Peyer's patch (tissue), 4 donors: ENCODE data around the gene SPACA4. TPM values are rescaled to one million over a fixed set of nuclear protein-coding genes. Genes with fewer than 3 reads are reported as not detected.
A peak's percentile ranks its signal among the peaks of the same experiment; 100 is the strongest.

Experiments used
- DNase-seq, 3 donors: peaks; one replicate each; pipeline ENCODE4 v3.0.0-alpha.2; 2017 to 2019
- H3K27ac ChIP-seq, 4 donors: fragments of 200-600 bp; sonication (generic); one replicate each; pipeline ENCODE4 v1.5.1; 2016 to 2019
- H3K27me3 ChIP-seq, 2 donors: fragments of 200-600 bp; sonication (generic); one replicate each; pipeline ENCODE4 v1.5.1; 2019
- H3K36me3 ChIP-seq, 3 donors: fragments of 200-600 bp; sonication (generic); one replicate each; pipeline ENCODE4 v1.5.1; 2016 to 2019
- H3K4me1 ChIP-seq, 4 donors: fragments of 200-600 bp; sonication (generic); one replicate each; pipeline ENCODE4 v1.5.1; 2016 to 2019
- H3K4me3 ChIP-seq, 4 donors: fragments of 200-600 bp; sonication (generic); 1 replicate in 3 of 4; 2 replicates in 1 of 4; pipeline ENCODE4 v1.5.1; 2016 to 2019; ENCODE audit warnings: mild to moderate bottlenecking in 1 of 4
- H3K9me3 ChIP-seq, 4 donors: fragments of 200-600 bp; sonication (generic); one replicate each; pipeline ENCODE4 v1.5.1; 2016 to 2019; ENCODE audit warnings: mild to moderate bottlenecking in 1 of 4
- POLR2A ChIP-seq, 2 donors: fragments of 450-650 bp; IDR thresholded peaks; one replicate each; pipeline ENCODE4 v1.5.1; 2017; ENCODE audit warnings: antibody characterized with exemption in 2 of 2, mild to moderate bottlenecking in 2 of 2, moderate library complexity in 2 of 2
- total RNA-seq, 4 donors: library from RNA; depleted of rRNA; stranded (reverse); fragments of >200 nt; gene quantifications; one replicate each; pipeline ENCODE4 v1.1.0, GENCODE V29; 2016
- TF ChIP-seq, protein P1 (sequence below), 6 experiments: fragments of 450-650 bp in 4 of 6; fragments of 200-600 bp in 2 of 6; sonication (generic) in 1 of 6; IDR thresholded peaks; one replicate each; pipeline ENCODE4 v1.5.1; 2017 to 2019; ENCODE audit warnings: antibody characterized with exemption in 6 of 6, mild to moderate bottlenecking in 3 of 6, moderate library complexity in 1 of 6

Gene SPACA4
- total RNA-seq, 4 donors from 2014 or later, result not detected

DNA sequence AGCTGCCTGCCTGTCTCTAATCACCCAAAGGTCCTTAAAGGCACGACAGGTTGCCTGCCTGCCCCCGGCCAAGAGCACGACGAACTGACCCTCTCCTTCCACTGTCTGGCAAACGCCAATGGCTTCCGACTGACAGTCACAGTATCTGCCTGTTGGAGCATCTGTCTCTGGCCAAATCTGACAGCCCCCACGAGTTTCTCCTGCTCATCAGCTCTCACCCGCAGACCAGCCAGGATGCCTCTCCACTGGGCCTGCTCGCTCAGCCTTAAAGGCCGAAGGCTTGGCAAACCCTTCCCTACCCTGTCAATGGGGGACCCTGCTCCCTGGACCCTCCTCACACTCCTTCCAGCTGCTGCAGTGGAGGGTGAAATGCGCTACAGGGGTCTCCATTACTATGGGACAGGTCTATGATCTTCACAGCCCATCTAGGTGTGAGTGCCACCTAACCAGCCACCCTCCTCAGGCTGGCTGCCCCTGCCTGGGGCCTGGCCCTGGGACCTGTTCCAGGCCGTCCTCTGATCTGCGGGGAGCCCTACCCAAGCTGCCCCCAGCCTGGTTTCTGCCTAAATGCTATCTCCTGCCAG is 7.4 kb downstream of the SPACA4 start:
- Histone ChIP-seq H3K4me1 (peaks cover 4 to 29% (median 11%) of the 10 kb centered on the region in 4 donors), H3K4me3 (peak overlapping the region in 3 of 4 donors; percentile 30 to 62 (median 56)), H3K36me3 (peaks cover 0 to 37% (median 0%) of the 10 kb centered on the region in 3 donors), H3K27ac (peak overlapping the region in 3 of 4 donors; percentile 88 to 97 (median 96)), H3K9me3 (no peaks in the 10 kb centered on the region), H3K27me3 (no peaks in the 10 kb centered on the region)
- DNase-seq, result peak in 1 of 3 donors; percentile 65
- TF ChIP-seq, protein P1, sequence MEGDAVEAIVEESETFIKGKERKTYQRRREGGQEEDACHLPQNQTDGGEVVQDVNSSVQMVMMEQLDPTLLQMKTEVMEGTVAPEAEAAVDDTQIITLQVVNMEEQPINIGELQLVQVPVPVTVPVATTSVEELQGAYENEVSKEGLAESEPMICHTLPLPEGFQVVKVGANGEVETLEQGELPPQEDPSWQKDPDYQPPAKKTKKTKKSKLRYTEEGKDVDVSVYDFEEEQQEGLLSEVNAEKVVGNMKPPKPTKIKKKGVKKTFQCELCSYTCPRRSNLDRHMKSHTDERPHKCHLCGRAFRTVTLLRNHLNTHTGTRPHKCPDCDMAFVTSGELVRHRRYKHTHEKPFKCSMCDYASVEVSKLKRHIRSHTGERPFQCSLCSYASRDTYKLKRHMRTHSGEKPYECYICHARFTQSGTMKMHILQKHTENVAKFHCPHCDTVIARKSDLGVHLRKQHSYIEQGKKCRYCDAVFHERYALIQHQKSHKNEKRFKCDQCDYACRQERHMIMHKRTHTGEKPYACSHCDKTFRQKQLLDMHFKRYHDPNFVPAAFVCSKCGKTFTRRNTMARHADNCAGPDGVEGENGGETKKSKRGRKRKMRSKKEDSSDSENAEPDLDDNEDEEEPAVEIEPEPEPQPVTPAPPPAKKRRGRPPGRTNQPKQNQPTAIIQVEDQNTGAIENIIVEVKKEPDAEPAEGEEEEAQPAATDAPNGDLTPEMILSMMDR (IDR thresholded peaks at IDR 0.05), result no peak
- TF ChIP-seq POLR2A (IDR thresholded peaks at IDR 0.05), result no peak

DNA sequence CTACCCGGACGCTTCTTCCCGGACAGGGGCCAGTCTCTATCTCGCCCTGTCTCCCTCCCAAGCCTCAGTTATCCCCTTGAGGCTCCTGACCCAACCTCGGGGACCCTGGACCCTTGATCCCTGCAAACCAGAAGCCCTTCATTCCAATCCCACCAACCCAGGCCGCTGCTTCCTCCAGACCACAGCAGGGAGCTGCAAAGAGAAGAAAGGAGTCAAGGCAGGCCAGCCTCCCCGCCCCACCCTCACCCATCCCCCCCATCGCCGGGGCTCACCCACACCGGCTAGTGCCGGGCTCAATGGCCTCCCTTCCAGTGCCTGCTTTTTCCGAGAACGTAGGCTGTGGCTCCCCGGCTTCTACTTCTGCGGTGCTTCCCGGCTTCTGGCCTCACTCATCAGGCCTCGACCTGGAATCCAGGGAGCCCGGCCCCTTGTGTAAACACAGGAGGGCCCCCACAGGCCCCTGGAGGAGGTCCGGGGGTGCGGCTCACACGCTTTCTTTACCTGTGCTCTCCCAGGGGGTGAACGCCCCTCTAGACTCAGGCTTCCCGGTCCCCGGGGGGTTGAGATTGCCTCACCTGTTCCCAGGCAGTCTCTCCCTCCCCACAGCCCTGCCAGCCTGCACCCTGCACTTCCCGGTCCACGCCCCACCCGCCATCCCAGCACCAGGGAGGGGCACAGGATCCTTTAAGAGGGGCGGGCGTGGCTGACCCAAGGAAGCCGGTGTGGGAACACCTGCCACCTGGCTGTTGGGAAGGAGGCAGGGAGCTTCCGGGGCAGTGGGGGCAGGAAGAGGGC is 8.1 kb downstream of the SPACA4 start, which contains the start of gene FAM83E:
Gene FAM83E, minus strand, starts transcription at position 641 of the 795 bp plus-strand sequence. CDS start 1,704 bp downstream, outside the sequence.
- peak; percentile 85 to 93 for TF ChIP-seq POLR2A (IDR thresholded peaks at IDR 0.05)
- TF ChIP-seq, protein P1 (IDR thresholded peaks at IDR 0.05), result peak in 3 of 6 experiments; percentile 41 to 61 (median 50)
- Histone ChIP-seq H3K36me3 (peaks cover 0 to 34% (median 0%) of the 10 kb centered on the region in 3 donors), H3K27ac (peak within 1 kb of the TSS; percentile 10 to 97 (median 92)), H3K9me3 (no peaks in the 10 kb centered on the region), H3K4me3 (peak within 1 kb of the TSS in 3 of 4 donors; percentile 30 to 62 (median 56)), H3K4me1 (peaks cover 4 to 30% (median 11%) of the 10 kb centered on the region in 4 donors), H3K27me3 (no peaks in the 10 kb centered on the region)
- DNase-seq, result peak in 2 of 3 donors; percentile 95 to 97

DNA sequence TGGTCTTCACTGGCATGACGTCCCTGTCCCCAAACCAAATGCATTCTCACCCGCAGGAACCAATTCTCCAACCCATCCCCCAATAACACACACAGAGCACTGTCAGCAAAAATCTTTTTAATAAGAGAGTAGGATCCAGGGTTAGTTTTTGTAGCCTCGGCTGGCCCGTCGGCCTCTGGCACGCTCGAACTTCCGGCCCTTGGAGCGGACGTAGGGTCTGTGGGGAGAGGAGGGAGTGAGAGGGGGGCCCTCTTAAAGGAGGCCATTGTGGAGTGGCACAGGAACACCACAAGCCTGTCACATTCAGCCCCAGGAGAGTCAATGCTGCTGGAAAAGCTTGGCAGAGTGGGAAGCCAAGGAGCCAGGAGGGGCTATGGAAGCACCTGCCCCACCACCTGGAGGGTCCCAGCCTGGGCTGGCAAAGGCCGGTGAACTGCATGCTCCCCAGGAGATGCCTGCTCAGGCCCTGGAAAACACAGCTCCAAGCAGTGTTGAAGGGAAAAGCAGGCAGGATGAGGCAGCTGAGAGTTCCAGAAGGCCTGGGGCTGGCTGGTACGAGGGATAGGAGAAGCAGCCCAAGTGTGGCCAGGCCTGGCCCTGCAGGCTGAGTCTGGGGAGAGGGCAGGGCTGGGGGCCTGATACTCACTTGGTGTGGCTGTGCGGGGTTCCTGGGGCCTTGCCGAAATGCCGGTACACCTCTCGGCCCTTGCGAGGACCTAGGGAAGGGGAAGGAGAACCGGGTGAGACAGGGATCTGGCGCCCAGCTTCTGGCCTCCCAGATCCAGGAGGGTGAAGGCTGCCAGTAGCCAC is 8.9 kb downstream of the SPACA4 start:
- no peaks in the 10 kb centered on the region for H3K27me3 ChIP-seq
- peak overlapping the region in 2 of 4 donors; percentile 17 to 62 for H3K4me3 ChIP-seq
- TF ChIP-seq, protein P1 (IDR thresholded peaks at IDR 0.05), result no peak
- H3K27ac ChIP-seq, result peak overlapping the region; percentile 10 to 97 (median 92)
- H3K36me3 ChIP-seq, result peaks cover 0 to 30% (median 0%) of the 10 kb centered on the region in 3 donors
- H3K9me3 ChIP-seq, result no peaks in the 10 kb centered on the region
- DNase-seq, result peak in 1 of 3 donors; percentile 58
- H3K4me1 ChIP-seq, result peaks cover 4 to 37% (median 15%) of the 10 kb centered on the region in 4 donors

DNA sequence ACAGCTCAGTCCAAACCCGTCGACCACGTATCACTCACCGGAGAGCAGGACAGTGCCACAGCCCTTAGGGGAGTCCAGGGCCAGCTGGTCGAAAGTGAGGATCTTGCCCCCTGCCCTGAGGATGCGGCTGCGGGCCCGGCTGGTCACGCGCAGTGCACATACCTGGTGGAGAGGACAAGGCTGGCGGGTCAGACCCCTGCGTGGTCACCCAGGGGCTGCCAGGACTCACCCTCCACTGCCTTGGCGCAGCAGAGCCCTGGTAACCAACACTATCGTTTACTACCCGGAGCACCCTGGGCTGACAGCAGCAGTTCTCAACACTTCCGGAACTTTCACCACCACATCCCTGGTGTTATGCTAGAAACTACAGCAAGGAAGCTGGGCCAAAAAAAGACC is 9.5 kb downstream of the SPACA4 start:
- no peak for DNase-seq
- H3K36me3 ChIP-seq, result peaks cover 0 to 30% (median 0%) of the 10 kb centered on the region in 3 donors
- TF ChIP-seq, protein P1 (IDR thresholded peaks at IDR 0.05), result no peak
- TF ChIP-seq POLR2A (IDR thresholded peaks at IDR 0.05), result no peak
- H3K4me3 ChIP-seq, result peak overlapping the region in 1 of 4 donors; percentile 62
- H3K9me3 ChIP-seq, result no peaks in the 10 kb centered on the region
- peak overlapping the region in 3 of 4 donors; percentile 88 to 97 (median 96) for H3K27ac ChIP-seq
- no peaks in the 10 kb centered on the region for H3K27me3 ChIP-seq
- peaks cover 4 to 37% (median 15%) of the 10 kb centered on the region in 4 donors for H3K4me1 ChIP-seq

DNA sequence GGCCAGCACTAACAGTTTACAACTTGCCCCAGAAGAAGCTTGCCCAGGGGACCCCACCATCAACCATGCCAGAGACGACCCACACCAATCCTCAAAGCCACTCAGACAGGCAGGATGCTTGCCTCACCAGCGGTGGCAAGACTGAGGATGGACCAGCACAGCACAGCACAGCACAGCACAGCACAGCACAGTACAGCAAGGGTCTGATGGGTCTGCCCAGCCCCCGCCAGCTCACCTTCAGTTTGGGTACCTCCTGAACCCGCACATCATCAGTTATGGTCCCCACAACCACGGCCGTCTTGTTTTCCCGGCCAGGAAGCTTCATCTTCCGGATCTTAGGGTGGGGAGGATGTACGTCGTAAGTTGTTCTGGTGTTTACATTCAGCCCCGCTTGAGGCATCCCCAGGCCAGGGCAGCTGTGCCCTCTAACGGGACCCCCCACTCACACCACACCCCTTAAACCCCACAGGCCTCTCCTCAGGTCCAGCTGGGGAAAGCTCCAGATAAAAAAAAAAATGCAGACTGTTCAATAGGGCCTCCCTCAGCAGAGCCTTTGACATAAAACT is 10.0 kb downstream of the SPACA4 start:
- DNase-seq, result no peak

More for the DNA sequence above, 10.0 kb downstream of the SPACA4 start:
- Histone ChIP-seq H3K9me3 (no peaks in the 10 kb centered on the region), H3K27me3 (no peaks in the 10 kb centered on the region), H3K27ac (peak overlapping the region; percentile 31 to 97 (median 92)), H3K4me1 (peaks cover 4 to 37% (median 15%) of the 10 kb centered on the region in 4 donors), H3K36me3 (peaks cover 0 to 30% (median 0%) of the 10 kb centered on the region in 3 donors), H3K4me3 (peak overlapping the region in 2 of 4 donors; percentile 62 to 93)
- no peak for TF ChIP-seq POLR2A (IDR thresholded peaks at IDR 0.05)
- TF ChIP-seq, protein P1 (IDR thresholded peaks at IDR 0.05), result no peak
